Endodermal cell (in vitro differentiated cells): ENCODE measurements around the gene AKR1B1. TPM values are rescaled to one million over a fixed set of nuclear protein-coding genes. Genes with fewer than 3 reads are reported as not detected.

Experiments used
- DNase-seq: peaks from one replicate; pipeline ENCODE4 v3.0.0-alpha.2; 2017
- H3K27ac ChIP-seq: 2 replicates; pipeline ENCODE4 v1.5.1; 2013; ENCODE audit warnings: mild to moderate bottlenecking, low read depth, low read length, moderate library complexity
- H3K27me3 ChIP-seq: 2 replicates; pipeline ENCODE4 v1.6.1; 2013; ENCODE audit warnings: mild to moderate bottlenecking, low read length, moderate library complexity; ENCODE audit not compliant: insufficient read depth, control insufficient read depth, poor library complexity, severe bottlenecking
- H3K36me3 ChIP-seq: 2 replicates; pipeline ENCODE4 v1.7.0; 2013; ENCODE audit warnings: mild to moderate bottlenecking, low read length, moderate library complexity; ENCODE audit not compliant: control insufficient read depth, insufficient read depth
- H3K4me1 ChIP-seq: one replicate; pipeline ENCODE4 v1.7.0; 2013; ENCODE audit warnings: low read length; ENCODE audit not compliant: control insufficient read depth, insufficient read depth
- H3K4me3 ChIP-seq: 2 replicates; pipeline ENCODE4 v1.5.1; 2013; ENCODE audit warnings: mild to moderate bottlenecking, low read length, moderate library complexity
- H3K9ac ChIP-seq: 2 replicates; pipeline ENCODE4 v1.6.1; 2013; ENCODE audit warnings: mild to moderate bottlenecking, low read length, moderate library complexity; ENCODE audit not compliant: poor library complexity, severe bottlenecking; ENCODE audit errors: extremely low read depth
- H3K9me3 ChIP-seq: 2 replicates; pipeline ENCODE4 v1.6.1; 2013; ENCODE audit warnings: mild to moderate bottlenecking, low read length, moderate library complexity; ENCODE audit not compliant: control insufficient read depth
- H3K27ac Mint-ChIP-seq: 2 replicates; pipeline ENCODE4 v1.8.0; 2020; ENCODE audit warnings: mixed read lengths
- H3K27me3 Mint-ChIP-seq: 2 replicates; pipeline ENCODE4 v1.8.0; 2021; ENCODE audit warnings: mild to moderate bottlenecking, mixed read lengths; ENCODE audit not compliant: insufficient read depth
- H3K36me3 Mint-ChIP-seq: 2 replicates; pipeline ENCODE4 v1.8.0; 2020; ENCODE audit warnings: low read depth, mixed read lengths
- H3K4me1 Mint-ChIP-seq: 2 replicates; pipeline ENCODE4 v1.8.0; 2020; ENCODE audit warnings: mixed read lengths
- H3K4me3 Mint-ChIP-seq: 2 replicates; pipeline ENCODE4 v1.8.0; 2020; ENCODE audit warnings: mild to moderate bottlenecking, moderate library complexity, mixed read lengths
- H3K9me3 Mint-ChIP-seq: 2 replicates; pipeline ENCODE4 v1.8.0; 2020; ENCODE audit warnings: mild to moderate bottlenecking, mixed read lengths
- CTCF ChIP-seq: fragments of 200-600 bp; sonication (generic); conservative IDR thresholded peaks from 2 replicates; pipeline ENCODE4 v1.5.0; 2021; ENCODE audit warnings: antibody characterized with exemption, mild to moderate bottlenecking
- WGBS, 2 experiments: methylation state at CpG; one replicate each; pipeline versions ENCODE4 v1.1.5 to v1.1.7; 2013; ENCODE audit warnings: missing lambda C conversion rate in 2 of 2, mixed read lengths in 1 of 2; ENCODE audit not compliant: insufficient coverage in 1 of 2, insufficient read length in 1 of 2; 5-methylcytosine and 5-hydroxymethylcytosine counted together
- total RNA-seq, 2 donors: library from RNA; stranded (reverse); fragmentation: NEBNext Ultra II Directional in 1 of 2; extraction: Animal tissue kit (Norgen Biotek cat#: 25700) in 1 of 2; gene quantifications; 2 replicates in 1 of 2; 3 replicates in 1 of 2; pipeline ENCODE4 v1.2.1, GENCODE V29; 2021

AKR1B1 gene
- total RNA-seq, 2 donors from 2014 or later, result 152 to 216 TPM

- TF ChIP-seq CTCF, result no peak
- WGBS, 2 experiments, result 91 to 93% methylated on average over 3 to 5 of the region's 5 CpGs
- Mint-ChIP-seq H3K9me3 (peaks cover 17% of the 10 kb centered on the region), H3K4me1 (peaks cover 8% of the 10 kb centered on the region), H3K27ac (no peak overlapping the region), H3K27me3 (peaks cover 14% of the 10 kb centered on the region), H3K4me3 (no peak overlapping the region), H3K36me3 (peaks cover 2% of the 10 kb centered on the region)
- no peak overlapping the region for H3K4me3 ChIP-seq
- H3K9me3 ChIP-seq, result peaks cover 12% of the 10 kb centered on the region
- H3K27ac ChIP-seq, result no peak overlapping the region
- H3K36me3 ChIP-seq, result peaks cover under 1% of the 10 kb centered on the region
- peaks cover 3% of the 10 kb centered on the region for H3K4me1 ChIP-seq
- no peaks in the 10 kb centered on the region for H3K27me3 ChIP-seq
- no peak overlapping the region for H3K9ac ChIP-seq
- no peak for DNase-seq
These were observed 3.5 kb upstream of the AKR1B1 start for GRCh38 chr7:134462337-134462925.

- peaks cover 13% of the 10 kb centered on the region for H3K27me3 Mint-ChIP-seq
- Histone ChIP-seq H3K9ac (no peak overlapping the region), H3K9me3 (peaks cover 12% of the 10 kb centered on the region), H3K27ac (no peak overlapping the region), H3K27me3 (no peaks in the 10 kb centered on the region), H3K4me1 (peaks cover 3% of the 10 kb centered on the region), H3K4me3 (no peak overlapping the region), H3K36me3 (peaks cover 6% of the 10 kb centered on the region)
- H3K4me3 Mint-ChIP-seq, result no peak overlapping the region
- peaks cover 17% of the 10 kb centered on the region for H3K9me3 Mint-ChIP-seq
- DNase-seq, result no peak
- H3K36me3 Mint-ChIP-seq, result peaks cover 7% of the 10 kb centered on the region
- H3K4me1 Mint-ChIP-seq, result peaks cover 10% of the 10 kb centered on the region
- H3K27ac Mint-ChIP-seq, result no peak overlapping the region
- WGBS, 2 experiments, result 100% methylated on average over 1 of the region's 1 CpG; no CpG with 5 or more reads in 1 of the 2 experiments
- TF ChIP-seq CTCF, result no peak
These were observed 3.0 kb upstream of the AKR1B1 start for GRCh38 chr7:134461916-134462315.

GRCh38 chr7:134459981-134460380 is 1.1 kb upstream of the AKR1B1 start:
- Mint-ChIP-seq H3K9me3 (peaks cover 9% of the 10 kb centered on the region), H3K27ac (no peak overlapping the region), H3K27me3 (peaks cover 10% of the 10 kb centered on the region), H3K4me1 (peaks cover 12% of the 10 kb centered on the region), H3K36me3 (peaks cover 24% of the 10 kb centered on the region), H3K4me3 (no peak overlapping the region)
- Histone ChIP-seq H3K27ac (no peak overlapping the region), H3K36me3 (peaks cover 24% of the 10 kb centered on the region), H3K27me3 (no peaks in the 10 kb centered on the region), H3K4me3 (no peak overlapping the region), H3K9me3 (peaks cover 5% of the 10 kb centered on the region), H3K9ac (no peak overlapping the region), H3K4me1 (peaks cover 5% of the 10 kb centered on the region)
- 94 to 100% methylated on average over 2 of the region's 2 CpGs for WGBS, 2 experiments
- DNase-seq, result no peak
- TF ChIP-seq CTCF, result no peak
